Esophagus (tissue), 2 donors: ENCODE results near the gene SLC15A2. TPM values are rescaled to one million over a fixed set of nuclear protein-coding genes. Genes with fewer than 3 reads are reported as not detected.
A peak's percentile ranks its signal among the peaks of the same experiment; 100 is the strongest.
"Not testable (repeated sequence)": the region's sequence is repeated elsewhere in the genome, so short reads cannot be mapped to it uniquely, and the experiment has no call there.

Source experiments
- H3K27ac ChIP-seq, 2 donors: one replicate each; pipeline ENCODE4 v1.5.1; 2013; ENCODE audit warnings: low read depth in 2 of 2, mild to moderate bottlenecking in 2 of 2, inconsistent platforms in 1 of 2, low read length in 1 of 2, moderate library complexity in 1 of 2
- H3K27me3 ChIP-seq, 2 donors: one replicate each; pipeline ENCODE4 v1.6.1; 2013; ENCODE audit warnings: low read length in 2 of 2, control low read depth in 1 of 2, mild to moderate bottlenecking in 1 of 2; ENCODE audit not compliant: insufficient read depth in 2 of 2, control insufficient read depth in 1 of 2
- H3K36me3 ChIP-seq, 2 donors: one replicate each; pipeline ENCODE4 v1.6.1; 2013; ENCODE audit warnings: low read length in 1 of 2; ENCODE audit not compliant: control insufficient read depth in 2 of 2, insufficient read depth in 2 of 2
- H3K4me1 ChIP-seq, 2 donors: one replicate each; pipeline ENCODE4 v1.6.1; 2013; ENCODE audit warnings: low read length in 1 of 2; ENCODE audit not compliant: control insufficient read depth in 2 of 2, insufficient read depth in 2 of 2
- H3K4me3 ChIP-seq, 2 donors: one replicate each; pipeline ENCODE4 v1.5.1; 2013; ENCODE audit warnings: low read length in 2 of 2, mild to moderate bottlenecking in 2 of 2, low read depth in 1 of 2, moderate library complexity in 1 of 2
- H3K9me3 ChIP-seq, 2 donors: one replicate each; pipeline ENCODE4 v1.6.1; 2013; ENCODE audit warnings: mild to moderate bottlenecking in 2 of 2, low read depth in 1 of 2, low read length in 1 of 2, moderate library complexity in 1 of 2; ENCODE audit not compliant: control insufficient read depth in 2 of 2, insufficient read depth in 1 of 2
- WGBS, 2 donors: extraction: QIAGEN DNeasy Blood & Tissue Kit; methylation state at CpG; one replicate each; pipeline ENCODE4 v1.1.7; 2013; 5-methylcytosine and 5-hydroxymethylcytosine counted together
- polyA plus RNA-seq, 2 donors: library from polyadenylated mRNA; stranded (reverse); fragments of 200-250 nt; gene quantifications; one replicate each; pipeline ENCODE4 v1.2.3, GENCODE V29; 2013
- donor health status: healthy with polysubstance abuse.
- donor health status: Bipolar disorder and iron deficiency.

Gene SLC15A2
- polyA plus RNA-seq, 2 donors, result 2.1 to 2.6 TPM

GRCh38 chr3:121918779-121919483, 24.7 kb downstream of the SLC15A2 start:
- Histone ChIP-seq H3K9me3 (no peaks in the 10 kb centered on the region), H3K36me3 (no peaks in the 10 kb centered on the region), H3K4me1 (no peaks in the 10 kb centered on the region), H3K27me3 (no peaks in the 10 kb centered on the region), H3K4me3 (no peak overlapping the region), H3K27ac (peak overlapping the region in 1 of 2 donors; percentile 28)
- 63 to 76% methylated on average over 19 of the region's 19 CpGs for WGBS, 2 donors

- Histone ChIP-seq H3K27ac (no peak overlapping the region), H3K4me1 (no peaks in the 10 kb centered on the region), H3K9me3 (no peaks in the 10 kb centered on the region), H3K36me3 (no peaks in the 10 kb centered on the region), H3K4me3 (no peak overlapping the region), H3K27me3 (no peaks in the 10 kb centered on the region)
- WGBS, 2 donors, result 65 to 69% methylated on average over 3 of the region's 3 CpGs
Observed at GRCh38 chr3:121924734-121925133, 30.5 kb downstream of the SLC15A2 start.

- H3K27ac ChIP-seq, result no peak overlapping the region
- no peaks in the 10 kb centered on the region for H3K9me3 ChIP-seq
- no peaks in the 10 kb centered on the region for H3K27me3 ChIP-seq
- H3K4me3 ChIP-seq, result no peak overlapping the region
- no peaks in the 10 kb centered on the region for H3K36me3 ChIP-seq
- 73 to 90% methylated on average over 1 of the region's 1 CpG for WGBS, 2 donors
- H3K4me1 ChIP-seq, result no peaks in the 10 kb centered on the region
Observed at GRCh38 chr3:121926380-121926779, 32.2 kb downstream of the SLC15A2 start.

- not testable (repeated sequence) for H3K36me3 ChIP-seq, H3K9me3 ChIP-seq, H3K4me1 ChIP-seq, H3K4me3 ChIP-seq, H3K27me3 ChIP-seq, H3K27ac ChIP-seq
- WGBS, 2 donors, result 84 to 89% methylated on average over 27 to 29 of the region's 29 CpGs
Observed at GRCh38 chr3:121938141-121938855, 44.1 kb downstream of the SLC15A2 start.

- no peaks in the 10 kb centered on the region for H3K9me3 ChIP-seq
- no peaks in the 10 kb centered on the region for H3K36me3 ChIP-seq
- 55 to 68% methylated on average over 1 of the region's 1 CpG for WGBS, 2 donors
- H3K27ac ChIP-seq, result no peak overlapping the region
- no peaks in the 10 kb centered on the region for H3K4me1 ChIP-seq
- H3K4me3 ChIP-seq, result no peak overlapping the region
- H3K27me3 ChIP-seq, result no peaks in the 10 kb centered on the region
Observed at GRCh38 chr3:121941592-121941991, 47.4 kb downstream of the SLC15A2 start.

GRCh38 chr3:121942116-121942786, 48.0 kb downstream of the SLC15A2 start:
- no peak overlapping the region for H3K4me3 ChIP-seq
- H3K36me3 ChIP-seq, result no peaks in the 10 kb centered on the region
- H3K27me3 ChIP-seq, result no peaks in the 10 kb centered on the region
- no peak overlapping the region for H3K27ac ChIP-seq
- no peaks in the 10 kb centered on the region for H3K4me1 ChIP-seq
- H3K9me3 ChIP-seq, result no peaks in the 10 kb centered on the region
- 52 to 61% methylated on average over 4 of the region's 4 CpGs for WGBS, 2 donors

- no peaks in the 10 kb centered on the region for H3K27me3 ChIP-seq
- no peaks in the 10 kb centered on the region for H3K4me1 ChIP-seq
- no peak overlapping the region for H3K27ac ChIP-seq
- H3K9me3 ChIP-seq, result no peaks in the 10 kb centered on the region
- H3K36me3 ChIP-seq, result no peaks in the 10 kb centered on the region
- no peak overlapping the region for H3K4me3 ChIP-seq
Observed at GRCh38 chr3:121943431-121943830, 49.2 kb downstream of the SLC15A2 start.

GRCh38 chr3:121948641-121949040, 54.4 kb downstream of the SLC15A2 start:
- no peaks in the 10 kb centered on the region for H3K36me3 ChIP-seq
- 51 to 77% methylated on average over 1 of the region's 1 CpG for whole genome bisulfite sequencing, 2 donors
- no peaks in the 10 kb centered on the region for H3K27me3 ChIP-seq
- no peak overlapping the region for H3K27ac ChIP-seq
- H3K9me3 ChIP-seq, result peaks cover 0 to 2% of the 10 kb centered on the region in 2 donors
- no peak overlapping the region for H3K4me3 ChIP-seq
- no peaks in the 10 kb centered on the region for H3K4me1 ChIP-seq

- Histone ChIP-seq H3K4me3 (no peak overlapping the region), H3K27ac (no peak overlapping the region), H3K4me1 (no peaks in the 10 kb centered on the region), H3K27me3 (no peaks in the 10 kb centered on the region), H3K9me3 (peaks cover 0 to 2% of the 10 kb centered on the region in 2 donors), H3K36me3 (no peaks in the 10 kb centered on the region)
- WGBS, 2 donors, result 20 to 67% methylated on average over 1 of the region's 1 CpG
Observed at GRCh38 chr3:121951291-121951919, 57.2 kb downstream of the SLC15A2 start.
